AG09319 (cell line): ENCODE measurements around the gene LTN1.

ENCODE experiments used
- DNase-seq: peaks from one replicate; pipeline ENCODE4 v3.0.0-alpha.2; 2010; ENCODE audit warnings: low read depth; ENCODE audit errors: extremely low read depth
- TF ChIP-seq, protein P1 (sequence below): IDR thresholded peaks from 2 replicates; pipeline ENCODE4 v1.5.1; 2011; ENCODE audit warnings: low read depth, mild to moderate bottlenecking, inconsistent platforms, low read length, moderate library complexity

Gene LTN1

GRCh38 chr21:28927130-28927529 is 65.5 kb downstream of the LTN1 start:
- TF ChIP-seq, protein P1, sequence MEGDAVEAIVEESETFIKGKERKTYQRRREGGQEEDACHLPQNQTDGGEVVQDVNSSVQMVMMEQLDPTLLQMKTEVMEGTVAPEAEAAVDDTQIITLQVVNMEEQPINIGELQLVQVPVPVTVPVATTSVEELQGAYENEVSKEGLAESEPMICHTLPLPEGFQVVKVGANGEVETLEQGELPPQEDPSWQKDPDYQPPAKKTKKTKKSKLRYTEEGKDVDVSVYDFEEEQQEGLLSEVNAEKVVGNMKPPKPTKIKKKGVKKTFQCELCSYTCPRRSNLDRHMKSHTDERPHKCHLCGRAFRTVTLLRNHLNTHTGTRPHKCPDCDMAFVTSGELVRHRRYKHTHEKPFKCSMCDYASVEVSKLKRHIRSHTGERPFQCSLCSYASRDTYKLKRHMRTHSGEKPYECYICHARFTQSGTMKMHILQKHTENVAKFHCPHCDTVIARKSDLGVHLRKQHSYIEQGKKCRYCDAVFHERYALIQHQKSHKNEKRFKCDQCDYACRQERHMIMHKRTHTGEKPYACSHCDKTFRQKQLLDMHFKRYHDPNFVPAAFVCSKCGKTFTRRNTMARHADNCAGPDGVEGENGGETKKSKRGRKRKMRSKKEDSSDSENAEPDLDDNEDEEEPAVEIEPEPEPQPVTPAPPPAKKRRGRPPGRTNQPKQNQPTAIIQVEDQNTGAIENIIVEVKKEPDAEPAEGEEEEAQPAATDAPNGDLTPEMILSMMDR = no peak
- no peak for DNase-seq

DNA sequence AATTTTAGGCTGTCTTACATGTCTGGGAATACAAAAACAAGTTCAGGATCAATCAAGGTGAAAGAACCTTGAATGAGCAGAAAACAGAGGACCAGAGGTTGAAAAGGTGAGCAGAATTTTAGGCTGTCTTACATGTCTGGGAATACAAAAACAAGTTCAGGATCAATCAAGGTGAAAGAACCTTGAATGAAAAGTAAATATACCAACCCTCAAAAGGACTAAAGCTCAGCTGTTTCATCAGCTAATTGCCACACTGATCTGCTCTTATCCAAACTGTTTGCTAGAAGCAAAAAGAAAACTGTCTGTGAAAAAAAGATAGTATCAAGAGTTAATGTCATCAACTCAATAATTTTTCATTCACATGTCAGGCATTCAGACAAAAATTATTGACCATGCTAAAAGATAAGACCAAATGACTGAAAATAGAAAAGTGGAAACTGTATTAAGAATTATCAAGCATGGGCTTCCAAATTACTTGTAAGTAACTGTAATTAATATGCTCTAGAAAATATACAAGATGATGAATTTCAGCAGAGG is 69.2 kb downstream of the LTN1 start:
- DNase-seq = no peak
- TF ChIP-seq, protein P1 = no peak

GRCh38 chr21:28922368-28922767 is 70.3 kb downstream of the LTN1 start:
- DNase-seq = no peak
- TF ChIP-seq, protein P1 = no peak

DNA sequence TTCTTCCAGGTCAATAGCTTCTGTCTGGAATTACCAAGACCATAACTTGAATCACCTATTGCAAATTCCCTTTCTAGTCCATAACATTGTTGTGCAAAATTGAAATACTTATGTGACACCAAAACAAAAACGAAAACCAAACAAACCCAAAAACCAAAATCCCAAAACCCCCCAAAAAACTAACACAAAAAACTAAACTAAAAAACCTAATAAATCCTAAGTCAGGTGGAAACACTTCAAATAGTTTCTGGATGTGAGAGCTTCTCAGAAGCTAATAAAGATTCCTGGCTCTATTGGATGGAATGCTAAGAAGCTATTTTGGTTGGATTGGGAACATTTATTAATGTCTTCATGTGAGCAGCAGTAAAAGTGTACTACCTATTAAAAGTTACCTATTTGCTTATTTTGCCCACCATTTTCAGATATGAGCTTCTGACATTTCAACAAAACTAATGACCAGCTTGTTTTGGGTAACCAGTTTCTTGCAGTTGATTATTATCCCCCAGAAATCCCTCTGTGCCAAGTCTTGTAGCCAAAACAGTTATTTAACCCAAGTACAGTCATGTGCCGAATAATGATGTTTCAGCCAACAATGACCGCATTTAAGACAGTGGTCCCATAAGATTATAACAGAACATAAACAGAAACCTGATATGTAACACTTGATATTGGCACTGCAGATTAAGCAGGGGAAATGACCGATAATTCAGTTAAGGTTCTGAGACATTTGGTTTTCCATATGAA is 76.4 kb downstream of the LTN1 start:
- DNase-seq = no peak
- TF ChIP-seq, protein P1 = no peak

- no peak for DNase-seq
- TF ChIP-seq, protein P1 = no peak
These were observed 79.6 kb downstream of the LTN1 start for GRCh38 chr21:28913071-28913470.

DNA sequence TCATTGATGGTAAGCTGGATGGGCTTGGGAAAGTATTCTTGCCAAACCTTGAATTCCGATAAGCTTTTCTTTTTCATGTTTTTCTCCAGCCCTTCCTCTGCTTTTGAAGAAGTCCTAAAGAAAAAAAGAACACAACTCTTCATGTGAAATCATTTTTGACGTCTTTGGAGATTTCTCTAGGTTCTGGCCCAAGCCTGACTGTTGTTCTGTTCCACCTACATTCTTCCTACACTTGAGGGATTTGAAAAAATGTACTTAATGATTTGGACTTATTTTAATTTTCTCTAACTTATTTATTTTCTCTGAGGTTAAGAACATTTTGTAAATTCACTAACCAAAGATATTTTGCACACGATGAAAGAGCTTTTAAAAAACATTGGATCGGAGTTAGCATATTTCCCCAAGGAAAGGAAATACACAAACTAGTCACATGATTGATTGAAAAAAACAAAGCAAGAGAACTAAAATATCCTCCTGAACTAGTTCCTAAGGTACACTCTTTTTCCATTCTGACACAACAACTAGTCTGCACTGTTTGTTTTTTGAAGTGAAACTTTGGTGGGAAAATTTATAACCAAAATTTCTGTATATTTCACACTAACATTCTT is 82.3 kb downstream of the LTN1 start:
- DNase-seq = no peak
- TF ChIP-seq, protein P1 = no peak

DNA sequence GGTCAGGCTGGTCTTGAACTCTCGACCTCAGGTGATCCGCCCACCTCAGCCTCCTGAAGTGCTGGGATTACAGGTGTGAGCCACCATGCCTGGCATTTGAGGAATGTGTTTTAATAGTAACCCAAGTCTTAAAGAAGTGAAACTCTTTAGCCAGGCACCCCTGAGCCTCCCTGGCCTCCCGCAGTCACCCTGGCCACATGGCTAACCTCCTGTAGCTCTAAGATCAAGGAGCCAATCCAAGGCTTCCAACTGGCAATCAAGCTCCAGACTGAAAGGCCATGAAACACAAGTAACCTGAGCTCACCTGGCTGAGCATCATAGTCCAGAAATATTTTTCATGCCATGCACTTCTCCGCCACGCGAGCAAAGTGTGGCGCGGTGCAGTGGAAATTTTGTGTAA is 84.3 kb downstream of the LTN1 start:
- no peak for DNase-seq
- TF ChIP-seq, protein P1 = no peak
